ENCODE measurements around the gene GOLGA6L24. TPM values are rescaled to one million over a fixed set of nuclear protein-coding genes. Genes with fewer than 3 reads are reported as not detected.
"Not testable (repeated sequence)": the region's sequence is repeated elsewhere in the genome, so short reads cannot be mapped to it uniquely, and the experiment has no call there.

Gene GOLGA6L24
- total RNA-seq, 3 donors from 2014 or later (not counting 1 experiment from before 2014, with no cell fraction given), result not detected

DNA sequence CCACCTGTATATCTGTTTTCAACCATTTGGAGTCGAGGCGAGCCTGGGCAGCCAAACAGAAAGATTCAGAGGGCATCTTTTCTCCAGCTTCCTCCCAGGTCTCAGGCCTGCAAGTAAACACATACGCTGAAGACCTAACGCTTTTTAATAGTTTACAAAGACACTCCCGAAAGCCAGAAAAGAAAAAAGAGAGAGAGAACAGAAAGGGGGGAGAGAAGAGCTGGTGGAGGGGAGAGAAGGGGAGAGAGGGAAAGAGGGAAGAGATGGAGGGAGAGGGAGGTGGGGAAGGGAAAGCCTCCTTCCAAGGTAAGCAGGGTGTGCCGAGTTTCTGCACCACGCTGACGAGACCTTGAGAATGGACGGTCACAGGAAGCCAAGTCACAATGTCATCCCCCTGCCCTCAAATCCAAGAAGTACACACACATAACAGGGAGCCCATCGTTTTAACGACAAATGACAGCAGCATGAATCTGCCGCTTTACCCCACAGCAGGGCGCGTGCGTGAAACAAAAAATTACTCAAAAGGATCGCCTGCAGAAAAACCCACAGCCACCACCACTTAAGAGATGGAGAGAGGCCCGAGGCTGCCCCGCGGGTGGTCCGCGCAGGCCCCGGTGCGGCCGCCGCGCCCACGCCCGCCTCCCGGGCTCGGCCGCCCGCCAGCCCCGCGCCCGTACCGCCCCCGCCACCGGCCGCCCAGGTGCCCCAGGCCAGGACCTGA, 36.4 kb downstream of the GOLGA6L24 start:
- H3K36me3 Mint-ChIP-seq; H3K4me3 ChIP-seq (ENCODE audit: low read length); ATAC-seq; intact Hi-C loops (cut with micrococcal nuclease); H3K27ac ChIP-seq (ENCODE audit: low read length); H3K9me3 Mint-ChIP-seq; H3K27me3 ChIP-seq (ENCODE audit: control insufficient read depth, insufficient read depth, low read length); H3K9me3 ChIP-seq (ENCODE audit: control insufficient read depth, insufficient read depth, low read length); H3K4me1 ChIP-seq (ENCODE audit: control insufficient read depth, insufficient read depth, low read length); DNase-seq; H3K36me3 ChIP-seq (ENCODE audit: control insufficient read depth, insufficient read depth, low read length); H3K27me3 Mint-ChIP-seq (ENCODE audit: low read depth in 2 of 2): not testable (repeated sequence)
- no CpG with 5 or more reads among the region's 39 CpGs for WGBS (ENCODE audit: insufficient coverage)
- Mint-ChIP-seq H3K4me1 (peaks cover 7 to 11% of the 10 kb centered on the region in 2 donors), H3K27ac (peak overlapping the region; percentile 81 to 88), H3K4me3 (peak overlapping the region; percentile 94)

DNA sequence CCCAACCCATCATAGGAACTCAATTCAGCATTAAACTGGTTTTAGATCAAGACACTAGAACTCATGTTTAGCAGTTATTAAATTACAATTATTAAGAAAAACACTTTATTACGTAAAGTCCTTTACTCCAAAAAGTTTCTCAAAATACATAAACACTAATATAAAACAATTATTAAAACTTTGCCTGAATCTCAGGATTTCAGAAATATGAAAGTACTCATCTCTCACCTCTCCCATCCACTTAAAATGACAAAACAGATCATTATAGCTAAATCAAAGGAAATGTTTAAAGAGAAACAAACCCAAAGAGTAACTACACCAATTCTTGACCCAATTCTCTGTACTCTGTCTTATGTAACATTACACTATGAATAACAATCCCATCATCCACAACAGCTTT, 38.2 kb downstream of the GOLGA6L24 start:
- H3K36me3 ChIP-seq (ENCODE audit: control insufficient read depth, insufficient read depth, low read length); H3K9me3 Mint-ChIP-seq; H3K9me3 ChIP-seq (ENCODE audit: control insufficient read depth, insufficient read depth, low read length); H3K27ac Mint-ChIP-seq; ATAC-seq; H3K36me3 Mint-ChIP-seq; H3K4me3 ChIP-seq (ENCODE audit: low read length); H3K27ac ChIP-seq (ENCODE audit: low read length); H3K27me3 ChIP-seq (ENCODE audit: control insufficient read depth, insufficient read depth, low read length); DNase-seq; H3K4me3 Mint-ChIP-seq; intact Hi-C loops (cut with micrococcal nuclease); H3K27me3 Mint-ChIP-seq (ENCODE audit: low read depth in 2 of 2); H3K4me1 ChIP-seq (ENCODE audit: control insufficient read depth, insufficient read depth, low read length): not testable (repeated sequence)
- H3K4me1 Mint-ChIP-seq, result peaks cover 7 to 11% of the 10 kb centered on the region in 2 donors
- 100% methylated on average over 1 of the region's 1 CpG for WGBS (ENCODE audit: insufficient coverage)

DNA sequence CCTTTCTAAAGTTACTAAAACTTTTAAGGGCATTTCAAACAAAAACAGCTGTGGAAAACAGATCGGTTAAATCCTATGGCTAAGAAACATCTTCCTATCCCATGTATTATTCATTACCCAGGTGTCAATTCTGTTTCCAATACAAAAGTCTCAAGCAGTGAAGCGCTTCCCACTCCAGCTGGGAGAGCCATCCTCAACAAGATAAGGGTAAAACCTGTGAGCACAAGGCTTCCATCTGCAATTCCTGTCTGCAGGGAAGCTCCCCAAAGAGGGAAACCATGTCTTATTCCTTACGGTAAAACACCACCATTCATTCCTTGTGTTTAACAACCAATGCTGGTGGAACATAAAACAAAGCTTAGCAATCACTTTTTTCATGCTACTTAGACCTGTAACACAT, 39.1 kb downstream of the GOLGA6L24 start:
- intact Hi-C loops (cut with micrococcal nuclease); H3K27me3 ChIP-seq (ENCODE audit: control insufficient read depth, insufficient read depth, low read length); ATAC-seq; H3K36me3 Mint-ChIP-seq; H3K27ac ChIP-seq (ENCODE audit: low read length); H3K27ac Mint-ChIP-seq; DNase-seq; H3K4me3 Mint-ChIP-seq; H3K9me3 ChIP-seq (ENCODE audit: control insufficient read depth, insufficient read depth, low read length); H3K9me3 Mint-ChIP-seq; H3K36me3 ChIP-seq (ENCODE audit: control insufficient read depth, insufficient read depth, low read length); H3K4me1 ChIP-seq (ENCODE audit: control insufficient read depth, insufficient read depth, low read length); H3K4me3 ChIP-seq (ENCODE audit: low read length); H3K27me3 Mint-ChIP-seq (ENCODE audit: low read depth in 2 of 2): not testable (repeated sequence)
- WGBS (ENCODE audit: insufficient coverage), result no CpG with 5 or more reads among the region's 3 CpGs
- H3K4me1 Mint-ChIP-seq, result peaks cover 7 to 11% of the 10 kb centered on the region in 2 donors

GRCh38 chr15:28318122-28318521, 39.8 kb downstream of the GOLGA6L24 start:
- not testable (repeated sequence) for DNase-seq, ATAC-seq

GRCh38 chr15:28316958-28317357, 40.9 kb downstream of the GOLGA6L24 start:
- peaks cover 7 to 11% of the 10 kb centered on the region in 2 donors for H3K4me1 Mint-ChIP-seq
- H3K9me3 ChIP-seq (ENCODE audit: control insufficient read depth, insufficient read depth, low read length); DNase-seq; intact Hi-C loops (cut with micrococcal nuclease); H3K4me3 Mint-ChIP-seq; H3K9me3 Mint-ChIP-seq; H3K27ac Mint-ChIP-seq; H3K36me3 ChIP-seq (ENCODE audit: control insufficient read depth, insufficient read depth, low read length); H3K27ac ChIP-seq (ENCODE audit: low read length); H3K36me3 Mint-ChIP-seq; H3K27me3 ChIP-seq (ENCODE audit: control insufficient read depth, insufficient read depth, low read length); H3K4me1 ChIP-seq (ENCODE audit: control insufficient read depth, insufficient read depth, low read length); H3K4me3 ChIP-seq (ENCODE audit: low read length); ATAC-seq; H3K27me3 Mint-ChIP-seq (ENCODE audit: low read depth in 2 of 2): not testable (repeated sequence)
- WGBS (ENCODE audit: insufficient coverage), result 97% methylated on average over 6 of the region's 7 CpGs

More at GRCh38 chr15:28318122-28318521, 39.8 kb downstream of the GOLGA6L24 start:
- H3K4me1 ChIP-seq (ENCODE audit: control insufficient read depth, insufficient read depth, low read length); H3K27ac ChIP-seq (ENCODE audit: low read length); H3K36me3 Mint-ChIP-seq; H3K9me3 Mint-ChIP-seq; H3K36me3 ChIP-seq (ENCODE audit: control insufficient read depth, insufficient read depth, low read length); H3K4me3 Mint-ChIP-seq; H3K27me3 Mint-ChIP-seq (ENCODE audit: low read depth in 2 of 2); H3K27ac Mint-ChIP-seq; H3K27me3 ChIP-seq (ENCODE audit: control insufficient read depth, insufficient read depth, low read length); H3K9me3 ChIP-seq (ENCODE audit: control insufficient read depth, insufficient read depth, low read length); intact Hi-C loops (cut with micrococcal nuclease); H3K4me3 ChIP-seq (ENCODE audit: low read length): not testable (repeated sequence)
- H3K4me1 Mint-ChIP-seq, result peaks cover 7 to 11% of the 10 kb centered on the region in 2 donors
- 97% methylated on average over 10 of the region's 13 CpGs for WGBS (ENCODE audit: insufficient coverage)

GRCh38 chr15:28310454-28310853, 47.4 kb downstream of the GOLGA6L24 start:
- DNase-seq; H3K4me3 ChIP-seq (ENCODE audit: low read length); intact Hi-C loops (cut with micrococcal nuclease); H3K4me1 Mint-ChIP-seq; H3K27ac Mint-ChIP-seq; H3K27me3 Mint-ChIP-seq (ENCODE audit: low read depth in 2 of 2); H3K36me3 ChIP-seq (ENCODE audit: control insufficient read depth, insufficient read depth, low read length); H3K4me1 ChIP-seq (ENCODE audit: control insufficient read depth, insufficient read depth, low read length); H3K27me3 ChIP-seq (ENCODE audit: control insufficient read depth, insufficient read depth, low read length); H3K9me3 ChIP-seq (ENCODE audit: control insufficient read depth, insufficient read depth, low read length); ATAC-seq; H3K27ac ChIP-seq (ENCODE audit: low read length); H3K4me3 Mint-ChIP-seq: not testable (repeated sequence)
- H3K9me3 Mint-ChIP-seq, result peaks cover 2 to 18% of the 10 kb centered on the region in 2 donors
- peaks cover 31% of the 10 kb centered on the region for H3K36me3 Mint-ChIP-seq
- WGBS (ENCODE audit: insufficient coverage), result 50% methylated on average over 2 of the region's 11 CpGs

DNA sequence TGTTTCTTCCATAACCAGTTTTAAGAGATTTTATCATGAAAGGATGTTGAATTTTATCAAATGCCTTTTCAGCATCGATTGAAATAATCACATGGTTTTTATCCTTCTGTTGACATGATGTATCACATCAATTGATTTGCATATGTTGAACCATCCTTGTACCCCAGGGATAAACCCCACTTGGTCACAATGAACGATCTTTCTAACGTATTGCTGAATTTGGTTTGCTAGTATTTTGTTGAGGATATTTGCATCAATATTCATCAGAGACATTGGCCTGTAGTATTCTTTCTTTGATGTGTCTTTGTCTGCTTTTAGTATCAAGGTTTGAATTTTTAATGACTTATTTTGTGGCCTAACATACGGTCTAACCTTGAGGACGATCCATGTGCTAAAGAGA, 49.2 kb downstream of the GOLGA6L24 start:
- H3K4me1 Mint-ChIP-seq; intact Hi-C loops (cut with micrococcal nuclease); H3K4me1 ChIP-seq (ENCODE audit: control insufficient read depth, insufficient read depth, low read length); DNase-seq; H3K27ac Mint-ChIP-seq; H3K27me3 Mint-ChIP-seq (ENCODE audit: low read depth in 2 of 2); ATAC-seq; H3K36me3 ChIP-seq (ENCODE audit: control insufficient read depth, insufficient read depth, low read length); H3K4me3 Mint-ChIP-seq; H3K27ac ChIP-seq (ENCODE audit: low read length); H3K9me3 ChIP-seq (ENCODE audit: control insufficient read depth, insufficient read depth, low read length); H3K27me3 ChIP-seq (ENCODE audit: control insufficient read depth, insufficient read depth, low read length); H3K4me3 ChIP-seq (ENCODE audit: low read length): not testable (repeated sequence)
- Mint-ChIP-seq H3K9me3 (peaks cover 2 to 18% of the 10 kb centered on the region in 2 donors), H3K36me3 (peaks cover 26% of the 10 kb centered on the region)
- 100% methylated on average over 1 of the region's 5 CpGs for WGBS (ENCODE audit: insufficient coverage)
